OCI-LY1 (cell line): ENCODE results near the gene CNOT8.

Experiments used
- EZH2 ChIP-seq: fragments of 200-600 bp; sonication (generic), shearing (Covaris generic); IDR thresholded peaks from 2 replicates; pipeline ENCODE4 v1.8.0; 2017; ENCODE audit warnings: borderline replicate concordance, mixed run types, mild to moderate bottlenecking, antibody characterized with exemption, low read length, moderate library complexity, mixed read lengths
- TF ChIP-seq, protein P1 (sequence below): fragments of 200-600 bp; sonication (generic), shearing (Covaris generic); IDR thresholded peaks from 2 replicates; pipeline ENCODE4 v1.5.1; 2017; ENCODE audit warnings: mild to moderate bottlenecking, antibody characterized with exemption, low read length, moderate library complexity, mixed read lengths

DNA sequence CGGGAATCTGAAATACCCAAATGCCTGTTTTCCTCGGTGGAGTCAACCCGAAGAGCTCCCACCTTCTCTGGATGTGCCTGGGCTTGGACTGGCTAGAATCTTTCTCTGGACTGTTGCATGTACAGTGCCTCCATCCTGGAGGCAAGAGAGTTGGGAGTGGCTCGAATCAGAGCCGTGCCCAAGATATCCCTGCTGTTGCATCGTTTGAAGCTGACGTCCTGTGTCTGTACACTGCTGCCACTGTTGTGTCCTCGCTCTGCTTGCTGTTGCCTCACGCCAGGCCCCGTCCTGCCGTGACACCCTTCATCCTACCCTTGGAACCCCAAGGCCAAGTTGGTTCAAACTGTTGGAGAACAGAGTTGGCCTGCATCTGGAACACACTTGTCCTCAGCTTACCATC lies 43.4 kb upstream of the CNOT8 start:
- TF ChIP-seq, protein P1, sequence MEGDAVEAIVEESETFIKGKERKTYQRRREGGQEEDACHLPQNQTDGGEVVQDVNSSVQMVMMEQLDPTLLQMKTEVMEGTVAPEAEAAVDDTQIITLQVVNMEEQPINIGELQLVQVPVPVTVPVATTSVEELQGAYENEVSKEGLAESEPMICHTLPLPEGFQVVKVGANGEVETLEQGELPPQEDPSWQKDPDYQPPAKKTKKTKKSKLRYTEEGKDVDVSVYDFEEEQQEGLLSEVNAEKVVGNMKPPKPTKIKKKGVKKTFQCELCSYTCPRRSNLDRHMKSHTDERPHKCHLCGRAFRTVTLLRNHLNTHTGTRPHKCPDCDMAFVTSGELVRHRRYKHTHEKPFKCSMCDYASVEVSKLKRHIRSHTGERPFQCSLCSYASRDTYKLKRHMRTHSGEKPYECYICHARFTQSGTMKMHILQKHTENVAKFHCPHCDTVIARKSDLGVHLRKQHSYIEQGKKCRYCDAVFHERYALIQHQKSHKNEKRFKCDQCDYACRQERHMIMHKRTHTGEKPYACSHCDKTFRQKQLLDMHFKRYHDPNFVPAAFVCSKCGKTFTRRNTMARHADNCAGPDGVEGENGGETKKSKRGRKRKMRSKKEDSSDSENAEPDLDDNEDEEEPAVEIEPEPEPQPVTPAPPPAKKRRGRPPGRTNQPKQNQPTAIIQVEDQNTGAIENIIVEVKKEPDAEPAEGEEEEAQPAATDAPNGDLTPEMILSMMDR = no peak
- TF ChIP-seq EZH2 = no peak
